Spleen (tissue), 7 donors: ENCODE measurements around the gene UCK1.

ENCODE experiments used
- CTCF ChIP-seq, 11 experiments: fragments of 200-600 bp in 7 of 11; fragments of 450-650 bp in 4 of 11; sonication (generic) in 4 of 11; IDR thresholded peaks in 8 of 11; conservative IDR thresholded peaks in 3 of 11; 1 replicate in 7 of 11; 2 replicates in 4 of 11; pipeline versions ENCODE4 v1.4.0 to v1.8.0; 2016 to 2021; ENCODE audit warnings: antibody characterized with exemption in 11 of 11, inconsistent platforms in 4 of 11, mild to moderate bottlenecking in 1 of 11
- POLR2A ChIP-seq, 3 donors: fragments of 450-650 bp; IDR thresholded peaks; one replicate each; pipeline ENCODE4 v1.5.1; 2017; ENCODE audit warnings: antibody characterized with exemption in 3 of 3, mild to moderate bottlenecking in 1 of 3
- POLR2AphosphoS5 ChIP-seq, 3 donors: sonication (generic); formaldehyde crosslinking; IDR thresholded peaks; one replicate each; pipeline ENCODE4 v1.5.1; 2017; ENCODE audit warnings: antibody characterized with exemption in 3 of 3
- donor health status: DM: no; HTN: no; CAD: no; lungs with moderate emphysema.
- donor health status: DM: no; HTN: no; CAD: no.
- donor health status: DM: no; HTN: no; CAD: no.

- TF ChIP-seq CTCF (IDR thresholded peaks at IDR 0.05 in 8 of 11, conservative IDR thresholded peaks at IDR 0.05 in 3 of 11) (no peak), POLR2AphosphoS5 (IDR thresholded peaks at IDR 0.05) (peak; percentile 52 to 72 (median 60)), POLR2A (IDR thresholded peaks at IDR 0.05) (no peak)
Measured at GRCh38 chr9:131578731-131579504, 47.9 kb upstream of the UCK1 start.
